ENCODE data around the gene RAD9B.

The RAD9B gene

GRCh38 chr12:110533607-110534006 lies 31.5 kb downstream of the RAD9B start:
- no peak for DNase-seq
- Histone ChIP-seq H3K36me3 (peaks cover 10% of the 10 kb centered on the region), H3K9me3 (no peaks in the 10 kb centered on the region), H3K4me1 (no peaks in the 10 kb centered on the region), H3K4me3 (ENCODE audit: low read depth, low read length) (no peak overlapping the region), H3K27me3 (no peaks in the 10 kb centered on the region)
- no peak for TF ChIP-seq CTCF (IDR thresholded peaks at IDR 0.05; ENCODE audit: low read depth, low read length)

- Histone ChIP-seq H3K4me1 (no peaks in the 10 kb centered on the region), H3K27me3 (no peaks in the 10 kb centered on the region)
These were observed 32.7 kb downstream of the RAD9B start for GRCh38 chr12:110534811-110535210.

GRCh38 chr12:110536834-110537604 lies 34.9 kb downstream of the RAD9B start:
- Histone ChIP-seq H3K36me3 (peaks cover 18% of the 10 kb centered on the region), H3K4me1 (no peaks in the 10 kb centered on the region), H3K4me3 (ENCODE audit: low read depth, low read length) (no peak overlapping the region), H3K27me3 (no peaks in the 10 kb centered on the region), H3K9me3 (no peaks in the 10 kb centered on the region)
- TF ChIP-seq CTCF (IDR thresholded peaks at IDR 0.05; ENCODE audit: low read depth, low read length): no peak
- no peak for DNase-seq

More at GRCh38 chr12:110534811-110535210, 32.7 kb downstream of the RAD9B start:
- no peak overlapping the region for H3K4me3 ChIP-seq (ENCODE audit: low read depth, low read length)
- DNase-seq: no peak
- TF ChIP-seq CTCF (IDR thresholded peaks at IDR 0.05; ENCODE audit: low read depth, low read length): no peak
- H3K36me3 ChIP-seq: peaks cover 18% of the 10 kb centered on the region
- H3K9me3 ChIP-seq: no peaks in the 10 kb centered on the region

- H3K36me3 ChIP-seq: peaks cover 18% of the 10 kb centered on the region
- no peak for TF ChIP-seq CTCF (IDR thresholded peaks at IDR 0.05; ENCODE audit: low read depth, low read length)
- H3K9me3 ChIP-seq: no peaks in the 10 kb centered on the region
- H3K4me3 ChIP-seq (ENCODE audit: low read depth, low read length): no peak overlapping the region
- DNase-seq: no peak
- H3K4me1 ChIP-seq: no peaks in the 10 kb centered on the region
- no peaks in the 10 kb centered on the region for H3K27me3 ChIP-seq
These were observed 35.7 kb downstream of the RAD9B start for GRCh38 chr12:110537605-110538409.

- H3K9me3 ChIP-seq: no peaks in the 10 kb centered on the region
- no peaks in the 10 kb centered on the region for H3K4me1 ChIP-seq
- no peak for DNase-seq
- no peak overlapping the region for H3K4me3 ChIP-seq (ENCODE audit: low read depth, low read length)
- no peak for TF ChIP-seq CTCF (IDR thresholded peaks at IDR 0.05; ENCODE audit: low read depth, low read length)
- no peaks in the 10 kb centered on the region for H3K27me3 ChIP-seq
- peaks cover 19% of the 10 kb centered on the region for H3K36me3 ChIP-seq
These were observed 36.9 kb downstream of the RAD9B start for GRCh38 chr12:110538869-110539622.
